Mesodermal cell (in vitro differentiated cells): ENCODE results near the gene RHO.

Experiments
- H3K27ac ChIP-seq: 2 replicates; pipeline ENCODE4 v1.7.0; 2013; ENCODE audit warnings: mild to moderate bottlenecking, low read depth, low read length, moderate library complexity; ENCODE audit not compliant: severe bottlenecking
- H3K36me3 ChIP-seq: 2 replicates; pipeline ENCODE4 v1.7.1; 2013; ENCODE audit warnings: mild to moderate bottlenecking, low read length, moderate library complexity; ENCODE audit not compliant: control insufficient read depth, insufficient read depth
- H3K4me1 ChIP-seq: one replicate; pipeline ENCODE4 v1.7.1; 2013; ENCODE audit warnings: mild to moderate bottlenecking, low read length; ENCODE audit not compliant: insufficient read depth, control insufficient read depth, poor library complexity, severe bottlenecking
- H3K4me3 ChIP-seq: 2 replicates; pipeline ENCODE4 v1.7.0; 2013; ENCODE audit warnings: low read length, control low read depth, mild to moderate bottlenecking; ENCODE audit not compliant: insufficient read depth, poor library complexity, severe bottlenecking; ENCODE audit errors: extremely low read depth
- H3K9me3 ChIP-seq: 2 replicates; pipeline ENCODE4 v1.7.1; 2013; ENCODE audit warnings: mild to moderate bottlenecking, low read length, moderate library complexity; ENCODE audit not compliant: control insufficient read depth
- WGBS, 2 experiments: methylation state at CpG; one replicate each; pipeline ENCODE4 v1.1.5; 2013; ENCODE audit warnings: missing lambda C conversion rate in 2 of 2; ENCODE audit not compliant: insufficient coverage in 2 of 2; 5-methylcytosine and 5-hydroxymethylcytosine counted together

The RHO gene

GRCh38 chr3:129555153-129555550 is 26.7 kb downstream of the RHO start:
- H3K36me3 ChIP-seq: peaks cover 59% of the 10 kb centered on the region
- no peaks in the 10 kb centered on the region for H3K9me3 ChIP-seq
- peaks cover 58% of the 10 kb centered on the region for H3K4me1 ChIP-seq
- no peak overlapping the region for H3K4me3 ChIP-seq
- 94 to 95% methylated on average over 11 to 14 of the region's 15 CpGs for WGBS, 2 experiments
- H3K27ac ChIP-seq: peak overlapping the region; percentile 53

GRCh38 chr3:129555616-129556357 is 27.3 kb downstream of the RHO start:
- H3K4me1 ChIP-seq: peaks cover 64% of the 10 kb centered on the region
- H3K4me3 ChIP-seq: no peak overlapping the region
- no peaks in the 10 kb centered on the region for H3K9me3 ChIP-seq
- peaks cover 62% of the 10 kb centered on the region for H3K36me3 ChIP-seq
- H3K27ac ChIP-seq: no peak overlapping the region
- 97 to 98% methylated on average over 12 to 13 of the region's 18 CpGs for WGBS, 2 experiments

DNA sequence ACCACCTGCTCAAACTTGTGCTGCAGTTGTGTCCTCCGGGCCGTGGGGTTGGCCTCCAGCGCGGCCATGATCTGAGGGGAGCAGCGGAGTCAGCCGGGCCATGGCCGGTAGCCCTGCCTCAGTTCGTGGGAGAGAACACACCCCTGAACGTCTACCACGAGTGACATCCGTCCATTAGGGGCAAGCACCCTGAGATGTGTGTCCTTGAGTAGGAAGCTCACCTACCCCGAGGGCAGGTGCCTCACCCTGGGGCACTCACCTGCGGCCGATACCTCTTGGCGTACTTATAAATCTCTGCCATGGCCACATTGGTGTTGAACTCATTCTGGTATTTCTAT is 27.9 kb downstream of the RHO start:
- no peak overlapping the region for H3K4me3 ChIP-seq
- no peak overlapping the region for H3K27ac ChIP-seq
- H3K9me3 ChIP-seq: no peaks in the 10 kb centered on the region
- H3K4me1 ChIP-seq: peaks cover 69% of the 10 kb centered on the region
- WGBS, 2 experiments: 97 to 98% methylated on average over 13 to 15 of the region's 15 CpGs
- peaks cover 62% of the 10 kb centered on the region for H3K36me3 ChIP-seq

- Histone ChIP-seq H3K4me3 (no peak overlapping the region), H3K27ac (no peak overlapping the region)
- WGBS, 2 experiments: 88 to 91% methylated on average over 22 to 29 of the region's 31 CpGs
Measured at GRCh38 chr3:129556890-129557547, 28.6 kb downstream of the RHO start.

DNA sequence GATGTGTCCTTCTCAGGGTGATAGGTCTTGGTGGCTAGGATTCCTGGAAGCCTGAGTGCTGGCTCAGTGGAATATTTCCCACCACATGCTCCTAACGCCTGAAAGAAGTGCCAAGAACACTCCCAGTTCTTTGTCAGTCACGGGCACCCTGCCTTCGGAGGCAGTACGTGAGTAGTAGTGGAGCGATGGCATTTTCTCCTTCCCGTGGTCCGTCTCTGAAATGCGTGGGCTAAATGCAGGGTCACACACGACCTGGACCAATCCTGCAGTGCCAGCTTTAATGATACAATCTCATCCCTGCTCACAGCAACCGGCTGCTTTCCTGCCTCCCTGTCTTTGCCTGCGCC is 29.1 kb downstream of the RHO start:
- no peak overlapping the region for H3K4me3 ChIP-seq
- 90 to 91% methylated on average over 11 of the region's 11 CpGs for WGBS, 2 experiments
- H3K27ac ChIP-seq: peak overlapping the region; percentile 37
- H3K9me3 ChIP-seq: no peaks in the 10 kb centered on the region
- H3K36me3 ChIP-seq: peaks cover 70% of the 10 kb centered on the region
- H3K4me1 ChIP-seq: peaks cover 70% of the 10 kb centered on the region

More at GRCh38 chr3:129556890-129557547, 28.6 kb downstream of the RHO start:
- H3K36me3 ChIP-seq: peaks cover 66% of the 10 kb centered on the region
- no peaks in the 10 kb centered on the region for H3K9me3 ChIP-seq
- H3K4me1 ChIP-seq: peaks cover 73% of the 10 kb centered on the region

- Histone ChIP-seq H3K36me3 (peaks cover 77% of the 10 kb centered on the region), H3K4me1 (peaks cover 64% of the 10 kb centered on the region), H3K27ac (peak overlapping the region; percentile 73), H3K4me3 (no peak overlapping the region), H3K9me3 (no peaks in the 10 kb centered on the region)
- WGBS, 2 experiments: 96% methylated on average over 14 to 15 of the region's 15 CpGs
Measured at GRCh38 chr3:129558081-129558771, 29.8 kb downstream of the RHO start.

DNA sequence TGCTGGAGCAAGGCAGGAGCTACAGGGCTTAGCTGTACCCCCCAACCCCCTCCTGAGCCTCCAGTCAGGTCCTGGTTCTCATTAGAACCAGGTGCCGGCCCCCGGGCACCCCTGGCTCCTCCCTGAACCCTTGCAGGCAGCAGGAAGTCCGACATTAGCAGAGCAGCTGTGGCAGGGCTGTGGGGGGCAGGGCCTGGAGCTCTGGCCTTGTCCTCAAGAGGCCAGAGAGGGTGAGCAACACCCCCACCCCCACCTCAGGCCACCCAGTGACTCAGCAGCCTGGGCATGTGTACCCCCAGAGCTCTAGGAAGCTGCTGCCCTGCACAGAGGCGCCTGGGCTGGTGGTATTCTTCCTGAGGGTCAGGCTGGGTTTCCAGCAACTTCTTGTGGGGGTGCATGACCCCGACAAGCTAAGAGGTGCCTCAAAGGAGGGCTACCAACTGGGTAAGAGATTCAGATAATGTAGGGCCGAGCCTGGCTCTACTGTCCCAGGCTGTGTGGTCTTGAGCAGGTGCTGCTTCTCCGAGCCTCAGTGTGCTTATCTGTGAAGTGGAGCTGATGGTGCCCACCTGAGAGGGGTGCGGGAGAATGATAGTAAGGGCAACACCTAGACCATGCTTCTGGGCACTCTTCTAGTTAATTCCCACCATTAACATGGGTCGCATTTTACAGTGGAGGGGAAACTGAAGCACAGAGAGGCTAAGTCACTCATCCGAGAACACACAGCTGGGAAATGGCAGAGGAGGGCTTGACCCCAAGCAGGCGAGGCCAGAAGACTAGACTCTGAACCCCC is 30.5 kb downstream of the RHO start:
- Histone ChIP-seq H3K9me3 (no peaks in the 10 kb centered on the region), H3K36me3 (peaks cover 84% of the 10 kb centered on the region), H3K27ac (peak overlapping the region; percentile 73), H3K4me1 (peaks cover 61% of the 10 kb centered on the region), H3K4me3 (no peak overlapping the region)
- 87 to 90% methylated on average over 8 to 10 of the region's 11 CpGs for WGBS, 2 experiments

DNA sequence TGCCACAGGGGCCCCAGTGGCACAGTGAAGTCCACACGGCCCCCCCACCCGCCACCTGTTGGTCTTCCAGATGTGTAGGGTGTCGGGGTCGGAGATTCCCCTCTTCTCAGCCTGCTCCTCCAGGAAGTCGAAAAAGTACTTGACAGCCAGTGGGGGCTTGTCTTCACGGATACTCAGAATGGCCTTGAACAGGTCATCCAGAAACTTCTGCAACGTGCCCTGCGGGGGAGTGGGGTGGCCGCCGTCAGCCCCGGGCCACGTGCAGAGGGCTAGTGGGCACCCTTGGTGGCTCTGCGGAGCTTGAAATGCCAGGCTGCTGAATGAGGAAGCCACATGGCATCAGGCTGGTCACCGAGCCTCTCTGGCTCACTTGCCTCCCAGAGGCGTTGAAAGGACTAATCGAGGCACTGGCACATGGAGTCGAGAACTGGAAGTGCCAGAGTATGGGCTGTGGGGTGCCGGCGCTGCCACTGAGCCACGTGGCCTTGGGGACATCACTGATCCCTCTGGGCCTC is 31.2 kb downstream of the RHO start:
- peaks cover 87% of the 10 kb centered on the region for H3K36me3 ChIP-seq
- H3K27ac ChIP-seq: peak overlapping the region; percentile 73
- H3K4me1 ChIP-seq: peaks cover 58% of the 10 kb centered on the region
- 92 to 96% methylated on average over 15 to 20 of the region's 20 CpGs for WGBS, 2 experiments
- H3K9me3 ChIP-seq: no peaks in the 10 kb centered on the region
- no peak overlapping the region for H3K4me3 ChIP-seq

GRCh38 chr3:129560269-129560787 is 31.9 kb downstream of the RHO start:
- H3K4me1 ChIP-seq: peaks cover 50% of the 10 kb centered on the region
- H3K9me3 ChIP-seq: no peaks in the 10 kb centered on the region
- H3K36me3 ChIP-seq: peaks cover 87% of the 10 kb centered on the region
- no peak overlapping the region for H3K4me3 ChIP-seq
- no peak overlapping the region for H3K27ac ChIP-seq
- 87 to 89% methylated on average over 14 of the region's 16 CpGs for WGBS, 2 experiments
